ACC112 (cell line): Measurements from ENCODE around the gene CCDC3.

ENCODE experiments used
- H2AFZ ChIP-seq: fragments of 200-600 bp; sonication (generic); one replicate; pipeline ENCODE4 v1.6.0; 2017; ENCODE audit warnings: antibody characterized with exemption, low read length; ENCODE audit not compliant: unreplicated experiment
- H3K27ac ChIP-seq: fragments of 200-600 bp; sonication (generic); 2 replicates; pipeline ENCODE4 v1.5.1; 2014; ENCODE audit warnings: low read depth, mild to moderate bottlenecking, antibody characterized with exemption, low read length, moderate library complexity
- H3K27me3 ChIP-seq: fragments of 200-600 bp; sonication (generic); 2 replicates; pipeline ENCODE4 v1.6.1; 2014; ENCODE audit warnings: mild to moderate bottlenecking, antibody characterized with exemption, low read length, moderate library complexity, mixed read lengths; ENCODE audit not compliant: insufficient read depth
- H3K36me3 ChIP-seq: fragments of 200-600 bp; sonication (generic); 2 replicates; pipeline ENCODE4 v1.6.1; 2016; ENCODE audit warnings: mild to moderate bottlenecking, antibody characterized with exemption, low read length, moderate library complexity, mixed read lengths; ENCODE audit not compliant: insufficient read depth
- H3K4me1 ChIP-seq: fragments of 200-600 bp; sonication (generic); one replicate; pipeline ENCODE4 v1.6.1; 2016; ENCODE audit warnings: low read length, mixed read lengths; ENCODE audit not compliant: insufficient read depth, unreplicated experiment, control insufficient read depth
- H3K4me3 ChIP-seq: fragments of 200-600 bp; sonication (generic); 2 replicates; pipeline ENCODE4 v1.5.1; 2014; ENCODE audit warnings: mild to moderate bottlenecking, low read depth, low read length
- H3K79me2 ChIP-seq: fragments of 200-600 bp; sonication (generic); one replicate; pipeline ENCODE4 v1.6.0; 2016; ENCODE audit warnings: low read length; ENCODE audit not compliant: control insufficient read depth, unreplicated experiment, insufficient read depth

Gene CCDC3

DNA sequence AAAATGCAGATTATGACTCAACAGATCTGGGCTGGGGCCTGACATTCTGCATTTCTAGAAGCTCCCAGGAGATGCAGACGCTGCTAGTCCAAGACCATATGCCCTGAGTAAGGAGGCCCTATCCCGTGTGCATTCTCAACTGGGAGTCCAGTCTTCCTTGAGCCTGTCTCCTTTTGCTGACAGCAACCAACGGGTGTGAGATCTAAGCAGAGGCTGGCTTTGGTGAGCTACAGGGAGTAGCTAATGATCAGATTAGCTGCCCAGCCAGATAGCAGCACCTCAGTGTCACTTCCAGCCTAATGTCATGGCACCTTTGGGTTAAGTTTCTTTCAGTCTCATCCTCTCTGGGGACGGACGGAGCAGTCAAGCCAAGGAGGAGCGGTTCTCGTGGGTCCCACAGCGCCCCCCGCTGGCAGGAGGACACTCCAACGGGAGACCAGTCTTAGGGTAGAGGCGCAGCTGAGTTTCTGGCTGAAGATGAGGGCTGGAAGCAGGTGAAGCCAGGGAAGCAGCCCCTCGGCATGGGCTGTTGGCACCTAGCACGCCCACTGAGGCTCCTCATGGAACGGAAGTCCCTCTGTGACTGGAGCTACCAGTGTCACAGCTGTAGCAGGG lies 154.0 kb downstream of the CCDC3 start:
- H3K4me3 ChIP-seq, result no peak overlapping the region
- H3K36me3 ChIP-seq, result no peaks in the 10 kb centered on the region
- H3K27ac ChIP-seq, result no peak overlapping the region
- no peaks in the 10 kb centered on the region for H3K79me2 ChIP-seq
- H3K4me1 ChIP-seq, result peaks cover 21% of the 10 kb centered on the region
- H3K27me3 ChIP-seq, result peaks cover 15% of the 10 kb centered on the region; the same call in 1 of the 2 replicates
- no peak overlapping the region for H2AFZ ChIP-seq

DNA sequence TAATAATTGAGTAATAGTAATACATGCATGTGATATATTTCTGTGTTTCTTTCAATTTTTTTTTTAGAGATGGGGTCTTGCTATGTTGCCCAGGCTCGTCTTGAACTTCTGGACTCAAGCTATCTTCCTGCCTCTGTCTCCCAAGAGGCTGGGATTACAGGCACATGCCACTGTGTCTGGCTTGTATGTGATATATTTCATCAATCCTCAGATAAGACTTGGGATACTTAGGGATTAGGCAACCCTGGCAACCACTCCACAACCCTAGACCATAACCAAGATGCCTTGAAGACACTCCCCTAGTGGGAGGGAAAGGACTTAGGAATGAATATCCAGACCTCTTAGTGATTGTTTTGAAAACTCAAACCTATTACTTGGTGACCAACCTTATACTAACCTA lies 154.8 kb downstream of the CCDC3 start:
- Histone ChIP-seq H3K27me3 (peaks cover 15% of the 10 kb centered on the region; the same call in 1 of the 2 replicates), H3K36me3 (no peaks in the 10 kb centered on the region), H3K4me1 (peaks cover 21% of the 10 kb centered on the region), H3K4me3 (no peak overlapping the region), H2AFZ (no peak overlapping the region), H3K79me2 (no peaks in the 10 kb centered on the region), H3K27ac (no peak overlapping the region)
